IgD-negative memory B cell (primary cell): ENCODE measurements around the gene TMEM203. TPM values are rescaled to one million over a fixed set of nuclear protein-coding genes. Genes with fewer than 3 reads are reported as not detected.

Experiments
- H3K27ac Mint-ChIP-seq, 3 donors: one replicate each; pipeline ENCODE4 v1.8.0; 2020 to 2022; ENCODE audit warnings: mild to moderate bottlenecking in 3 of 3, mixed read lengths in 3 of 3, moderate library complexity in 1 of 3
- H3K27me3 Mint-ChIP-seq: one replicate; pipeline ENCODE4 v1.8.0; 2021; ENCODE audit warnings: mixed read lengths
- H3K36me3 Mint-ChIP-seq: one replicate; pipeline ENCODE4 v1.8.0; 2020; ENCODE audit warnings: mild to moderate bottlenecking, mixed read lengths
- H3K4me1 Mint-ChIP-seq, 3 donors: one replicate each; pipeline ENCODE4 v1.8.0; 2020 to 2022; ENCODE audit warnings: mixed read lengths in 3 of 3, mild to moderate bottlenecking in 1 of 3
- H3K4me3 Mint-ChIP-seq, 4 donors: one replicate each; pipeline ENCODE4 v1.8.0; 2020 to 2022; ENCODE audit warnings: mild to moderate bottlenecking in 4 of 4, mixed read lengths in 4 of 4, moderate library complexity in 3 of 4
- H3K9me3 Mint-ChIP-seq, 3 donors: one replicate each; pipeline ENCODE4 v1.8.0; 2020 to 2021; ENCODE audit warnings: mixed read lengths in 3 of 3, mild to moderate bottlenecking in 1 of 3
- polyA plus RNA-seq: library from polyadenylated mRNA; unstranded; fragments of 300-500 nt; fragmentation: Illumina TruSeq; gene quantifications from one replicate; pipeline ENCODE4 v1.2.3, GENCODE V29; 2021

Gene TMEM203
- polyA plus RNA-seq, 1 donor from 2014 or later: 106 TPM

- Mint-ChIP-seq H3K4me1 (peaks cover 0 to 15% (median 8%) of the 10 kb centered on the region in 3 donors), H3K36me3 (peaks cover 2% of the 10 kb centered on the region), H3K9me3 (no peaks in the 10 kb centered on the region), H3K27me3 (peaks cover 44% of the 10 kb centered on the region), H3K4me3 (peak overlapping the region in 3 of 4 donors; percentile 39 to 72 (median 40)), H3K27ac (peak overlapping the region in 1 of 3 donors; percentile 51)
These were observed 46.1 kb downstream of the TMEM203 start for GRCh38 chr9:137159105-137160053.

DNA sequence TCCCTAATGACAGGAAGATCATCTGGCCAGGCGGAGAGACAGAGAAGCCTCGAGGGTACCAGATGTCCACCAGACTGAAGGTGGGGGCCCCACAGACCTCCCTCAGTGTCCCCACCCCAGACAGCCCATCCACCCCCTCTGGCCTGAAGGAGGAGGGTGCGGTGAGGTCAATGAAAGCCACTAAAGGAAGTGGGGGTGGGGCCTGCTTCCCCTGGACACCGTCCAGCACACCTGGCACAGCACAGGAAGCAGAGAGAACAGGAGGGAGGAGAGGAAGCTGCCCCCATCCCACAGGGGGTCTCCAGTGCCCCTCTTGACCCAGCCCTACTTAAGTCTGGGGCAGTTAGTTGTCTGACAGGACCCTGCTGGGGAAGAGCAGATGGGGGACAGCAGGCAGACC lies 46.8 kb downstream of the TMEM203 start:
- Mint-ChIP-seq H3K4me1 (peaks cover 0 to 15% (median 8%) of the 10 kb centered on the region in 3 donors), H3K27ac (peak overlapping the region in 1 of 3 donors; percentile 56), H3K36me3 (peaks cover 2% of the 10 kb centered on the region), H3K4me3 (peak overlapping the region in 1 of 4 donors; percentile 16), H3K9me3 (no peaks in the 10 kb centered on the region), H3K27me3 (peaks cover 44% of the 10 kb centered on the region)

GRCh38 chr9:137157618-137158415 lies 47.6 kb downstream of the TMEM203 start:
- Mint-ChIP-seq H3K9me3 (no peaks in the 10 kb centered on the region), H3K27ac (peak overlapping the region in 1 of 3 donors; percentile 56), H3K4me3 (peak overlapping the region in 2 of 4 donors; percentile 16 to 18), H3K27me3 (peaks cover 38% of the 10 kb centered on the region), H3K36me3 (peaks cover 2% of the 10 kb centered on the region), H3K4me1 (peaks cover 0 to 15% (median 8%) of the 10 kb centered on the region in 3 donors)

- Mint-ChIP-seq H3K27ac (peak overlapping the region in 1 of 3 donors; percentile 63), H3K4me3 (peak overlapping the region in 3 of 4 donors; percentile 33 to 70 (median 52)), H3K4me1 (peaks cover 0 to 14% (median 8%) of the 10 kb centered on the region in 3 donors), H3K36me3 (peaks cover 2% of the 10 kb centered on the region), H3K9me3 (no peaks in the 10 kb centered on the region), H3K27me3 (peaks cover 37% of the 10 kb centered on the region)
These were observed 48.7 kb downstream of the TMEM203 start for GRCh38 chr9:137156567-137157375.

Other genes with a start within 250 kb of the TMEM203 start
- gene PTGDS, start 228.1 kb downstream of the TMEM203 start, polyA plus RNA-seq: not detected
- gene LCNL1, start 222.7 kb downstream of the TMEM203 start, polyA plus RNA-seq: not detected
- gene PAXX, start 213.2 kb downstream of the TMEM203 start, polyA plus RNA-seq: 64.3 TPM
- gene CLIC3, start 209.1 kb downstream of the TMEM203 start, polyA plus RNA-seq: 3.5 TPM
- gene ABCA2, start 177.4 kb downstream of the TMEM203 start, polyA plus RNA-seq: 3.9 TPM
- gene FUT7, start 173.6 kb downstream of the TMEM203 start, polyA plus RNA-seq: 26.6 TPM
- 2.0 TPM for gene NPDC1, start 159.5 kb downstream of the TMEM203 start, polyA plus RNA-seq
- not detected for gene ENTPD2, start 151.6 kb downstream of the TMEM203 start, polyA plus RNA-seq
- gene SAPCD2, start 135.1 kb downstream of the TMEM203 start, polyA plus RNA-seq: 0.38 TPM
- gene UAP1L1, start 128.1 kb downstream of the TMEM203 start, polyA plus RNA-seq: 3.0 TPM
- 27.5 TPM for gene MAN1B1, start 118.7 kb downstream of the TMEM203 start, polyA plus RNA-seq
- gene DPP7, start 90.9 kb downstream of the TMEM203 start, polyA plus RNA-seq: 110 TPM
- not detected for gene GRIN1, start 66.5 kb downstream of the TMEM203 start, polyA plus RNA-seq
- gene LRRC26, start 35.6 kb downstream of the TMEM203 start, polyA plus RNA-seq: not detected
- not detected for gene TMEM210, start 33.6 kb downstream of the TMEM203 start, polyA plus RNA-seq
- gene ANAPC2, start 17.1 kb downstream of the TMEM203 start, polyA plus RNA-seq: 6.2 TPM
- 139 TPM for gene SSNA1, start 17.0 kb downstream of the TMEM203 start, polyA plus RNA-seq
- gene TPRN, start 4.9 kb downstream of the TMEM203 start, polyA plus RNA-seq: 0.66 TPM
- gene NDOR1, start 52 bp upstream of the TMEM203 start, polyA plus RNA-seq: 7.6 TPM
- not detected for gene RNF208, start 16.6 kb upstream of the TMEM203 start, polyA plus RNA-seq
- gene CYSRT1, start 19.5 kb upstream of the TMEM203 start, polyA plus RNA-seq: not detected
- gene RNF224, start 21.9 kb upstream of the TMEM203 start, polyA plus RNA-seq: not detected
- gene SLC34A3, start 25.3 kb upstream of the TMEM203 start, polyA plus RNA-seq: not detected
- 88.4 TPM for gene TUBB4B, start 35.6 kb upstream of the TMEM203 start, polyA plus RNA-seq
- gene STPG3, start 45.6 kb upstream of the TMEM203 start, polyA plus RNA-seq: not detected
- 34.2 TPM for gene NELFB, start 49.7 kb upstream of the TMEM203 start, polyA plus RNA-seq
- gene TOR4A, start 72.1 kb upstream of the TMEM203 start, polyA plus RNA-seq: 8.9 TPM
- not detected for gene NRARP, start 96.6 kb upstream of the TMEM203 start, polyA plus RNA-seq
- gene EXD3, start 217.5 kb upstream of the TMEM203 start, polyA plus RNA-seq: 5.6 TPM
- 1.4 TPM for gene NOXA1, start 217.7 kb upstream of the TMEM203 start, polyA plus RNA-seq
- gene ENTPD8, start 235.7 kb upstream of the TMEM203 start, polyA plus RNA-seq: not detected